Suprapubic skin (tissue), 4 donors: Measurements from ENCODE around the gene KRT72.

Experiments used
- CTCF ChIP-seq, 2 donors: fragments of 200-600 bp in 1 of 2; fragments of 450-650 bp in 1 of 2; sonication (generic) in 1 of 2; IDR thresholded peaks; one replicate each; pipeline ENCODE4 v1.5.1; 2016 to 2019; ENCODE audit warnings: antibody characterized with exemption in 2 of 2, mild to moderate bottlenecking in 1 of 2, moderate library complexity in 1 of 2
- EP300 ChIP-seq: sonication (generic); formaldehyde crosslinking; IDR thresholded peaks from one replicate; pipeline ENCODE4 v1.6.1; 2017; ENCODE audit warnings: antibody characterized with exemption
- POLR2A ChIP-seq, 2 donors: fragments of 450-650 bp; IDR thresholded peaks; one replicate each; pipeline ENCODE4 v1.6.1; 2017; ENCODE audit warnings: antibody characterized with exemption in 2 of 2, mild to moderate bottlenecking in 2 of 2, moderate library complexity in 2 of 2
- POLR2AphosphoS5 ChIP-seq, 3 donors: sonication (generic); formaldehyde crosslinking; IDR thresholded peaks; one replicate each; pipeline ENCODE4 v1.6.1; 2017; ENCODE audit warnings: antibody characterized with exemption in 3 of 3

GRCh38 chr12:52581066-52581465, 20.2 kb downstream of the KRT72 start:
- TF ChIP-seq CTCF (IDR thresholded peaks at IDR 0.05) (no peak), POLR2A (IDR thresholded peaks at IDR 0.05) (no peak), EP300 (no peak), POLR2AphosphoS5 (IDR thresholded peaks at IDR 0.05) (no peak)
